ENCODE data around the gene ANXA6. TPM values are rescaled to one million over a fixed set of nuclear protein-coding genes. Genes with fewer than 3 reads are reported as not detected.

The ANXA6 gene
- total RNA-seq, 1 experiment from 2014 or later: 95.9 TPM

DNA sequence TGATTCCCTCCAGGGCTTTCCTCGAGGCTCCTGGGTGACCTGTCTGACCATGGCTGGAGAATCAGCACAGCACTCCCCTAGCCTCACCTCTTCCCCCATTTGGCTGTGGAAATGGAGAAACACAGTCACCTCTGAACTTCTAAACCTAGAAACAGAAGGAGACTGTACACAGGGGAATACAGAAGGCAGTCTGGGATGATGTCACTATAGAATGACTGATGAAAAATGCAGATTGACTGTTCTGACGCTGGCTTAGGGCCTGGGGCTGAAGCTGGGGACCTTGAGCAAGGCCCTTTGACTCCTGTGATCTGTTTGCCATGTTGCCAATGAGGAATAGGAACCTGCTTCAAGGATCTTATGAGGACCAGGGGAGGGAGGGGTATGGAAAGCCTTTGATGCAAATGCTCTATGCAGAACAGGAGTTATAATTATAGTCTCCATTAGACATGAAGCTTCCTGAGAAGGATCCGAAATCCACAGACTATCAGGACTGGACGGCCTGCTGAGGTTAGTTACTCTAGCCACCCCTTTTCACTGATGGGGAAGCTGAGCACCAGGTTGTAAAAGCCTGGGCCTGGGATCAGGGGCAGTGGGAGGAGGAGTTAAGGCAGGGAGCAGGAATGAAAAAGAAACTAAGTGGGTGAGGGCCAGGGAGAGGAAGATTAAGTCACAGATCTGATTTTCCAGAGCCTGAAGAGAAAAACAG lies 24.4 kb upstream of the ANXA6 start:
- BruUV-seq (replicated peaks): no TSS peak
- H3K4me3 ChIP-seq (ENCODE audit: low read depth, low read length, poor library complexity, severe bottlenecking): no peak overlapping the region
- ChIA-PET POLR2A (ENCODE audit: low non-redundant PET) (no interaction called here), CTCF (interaction anchor here (0.5 kb wide), 1 partner anchor 34 kb away, joined by 3 read pairs; no protein-coding TSS in a partner anchor)
- TF ChIP-seq EZH2 (IDR thresholded peaks at IDR 0.05; ENCODE audit: borderline replicate concordance, low read depth, low read length, poor library complexity, severe bottlenecking): no peak
- TF ChIP-seq, protein P1, sequence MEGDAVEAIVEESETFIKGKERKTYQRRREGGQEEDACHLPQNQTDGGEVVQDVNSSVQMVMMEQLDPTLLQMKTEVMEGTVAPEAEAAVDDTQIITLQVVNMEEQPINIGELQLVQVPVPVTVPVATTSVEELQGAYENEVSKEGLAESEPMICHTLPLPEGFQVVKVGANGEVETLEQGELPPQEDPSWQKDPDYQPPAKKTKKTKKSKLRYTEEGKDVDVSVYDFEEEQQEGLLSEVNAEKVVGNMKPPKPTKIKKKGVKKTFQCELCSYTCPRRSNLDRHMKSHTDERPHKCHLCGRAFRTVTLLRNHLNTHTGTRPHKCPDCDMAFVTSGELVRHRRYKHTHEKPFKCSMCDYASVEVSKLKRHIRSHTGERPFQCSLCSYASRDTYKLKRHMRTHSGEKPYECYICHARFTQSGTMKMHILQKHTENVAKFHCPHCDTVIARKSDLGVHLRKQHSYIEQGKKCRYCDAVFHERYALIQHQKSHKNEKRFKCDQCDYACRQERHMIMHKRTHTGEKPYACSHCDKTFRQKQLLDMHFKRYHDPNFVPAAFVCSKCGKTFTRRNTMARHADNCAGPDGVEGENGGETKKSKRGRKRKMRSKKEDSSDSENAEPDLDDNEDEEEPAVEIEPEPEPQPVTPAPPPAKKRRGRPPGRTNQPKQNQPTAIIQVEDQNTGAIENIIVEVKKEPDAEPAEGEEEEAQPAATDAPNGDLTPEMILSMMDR (conservative IDR thresholded peaks at IDR 0.05; ENCODE audit: low read depth, low read length): no peak
- H3K27ac ChIP-seq (ENCODE audit: low read depth, low read length, poor library complexity, severe bottlenecking): no peak overlapping the region
- no peak for DNase-seq (ENCODE audit: low spot score)
- no peaks in the 10 kb centered on the region for H3K9me3 ChIP-seq (ENCODE audit: low read depth, low read length, poor library complexity, severe bottlenecking)
- peaks cover 15% of the 10 kb centered on the region for H3K4me1 ChIP-seq (ENCODE audit: insufficient read depth, low read length, poor library complexity, severe bottlenecking)
- intact Hi-C loops (cut with micrococcal nuclease; ENCODE audit: unreplicated experiment): no loop called here
- no peaks in the 10 kb centered on the region for H3K27me3 ChIP-seq (replicated peaks; ENCODE audit: insufficient read depth, low read depth, low read length, poor library complexity)
- no peaks in the 10 kb centered on the region for H3K36me3 ChIP-seq (ENCODE audit: insufficient read depth, low read length, poor library complexity, severe bottlenecking)

- H3K4me1 ChIP-seq (ENCODE audit: insufficient read depth, low read length, poor library complexity, severe bottlenecking): peaks cover 15% of the 10 kb centered on the region
- intact Hi-C loops (cut with micrococcal nuclease; ENCODE audit: unreplicated experiment): no loop called here
- no peaks in the 10 kb centered on the region for H3K36me3 ChIP-seq (ENCODE audit: insufficient read depth, low read length, poor library complexity, severe bottlenecking)
- POLR2A ChIA-PET (ENCODE audit: low non-redundant PET): no interaction called here
- H3K27ac ChIP-seq (ENCODE audit: low read depth, low read length, poor library complexity, severe bottlenecking): no peak overlapping the region
- no peak for DNase-seq (ENCODE audit: low spot score)
- H3K9me3 ChIP-seq (ENCODE audit: low read depth, low read length, poor library complexity, severe bottlenecking): no peaks in the 10 kb centered on the region
- CTCF ChIA-PET: no interaction called here
- H3K27me3 ChIP-seq (replicated peaks; ENCODE audit: insufficient read depth, low read depth, low read length, poor library complexity): no peaks in the 10 kb centered on the region
- no TSS peak for BruUV-seq (replicated peaks)
- TF ChIP-seq, protein P1 (conservative IDR thresholded peaks at IDR 0.05; ENCODE audit: low read depth, low read length): no peak
- TF ChIP-seq EZH2 (IDR thresholded peaks at IDR 0.05; ENCODE audit: borderline replicate concordance, low read depth, low read length, poor library complexity, severe bottlenecking): no peak
- H3K4me3 ChIP-seq (ENCODE audit: low read depth, low read length, poor library complexity, severe bottlenecking): no peak overlapping the region
These were observed 22.7 kb upstream of the ANXA6 start for GRCh38 chr5:151180291-151180690.

DNA sequence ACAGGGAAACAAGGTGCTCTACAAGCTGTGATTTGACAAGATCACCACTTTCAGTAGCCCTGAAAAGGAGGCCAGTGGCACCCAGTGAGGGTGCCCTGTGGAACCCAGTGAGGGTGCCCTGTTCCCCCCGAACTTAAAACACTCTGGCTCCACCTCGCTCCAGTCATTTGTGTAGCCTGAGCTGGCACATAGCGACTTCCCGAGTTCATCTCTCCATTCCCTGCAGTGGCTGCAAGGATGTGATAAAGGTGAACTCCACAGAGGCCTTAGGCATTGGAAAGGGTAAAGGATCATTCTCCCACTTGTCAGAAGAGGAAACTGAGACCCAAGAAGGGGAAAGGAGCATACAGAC lies 21.9 kb upstream of the ANXA6 start:
- no TSS peak for BruUV-seq (replicated peaks)
- Histone ChIP-seq H3K27ac (ENCODE audit: low read depth, low read length, poor library complexity, severe bottlenecking) (no peak overlapping the region), H3K36me3 (ENCODE audit: insufficient read depth, low read length, poor library complexity, severe bottlenecking) (no peaks in the 10 kb centered on the region), H3K9me3 (ENCODE audit: low read depth, low read length, poor library complexity, severe bottlenecking) (no peaks in the 10 kb centered on the region), H3K27me3 (replicated peaks; ENCODE audit: insufficient read depth, low read depth, low read length, poor library complexity) (no peaks in the 10 kb centered on the region), H3K4me1 (ENCODE audit: insufficient read depth, low read length, poor library complexity, severe bottlenecking) (peaks cover 13% of the 10 kb centered on the region), H3K4me3 (ENCODE audit: low read depth, low read length, poor library complexity, severe bottlenecking) (no peak overlapping the region)
- ChIA-PET CTCF (no interaction called here), POLR2A (ENCODE audit: low non-redundant PET) (no interaction called here)
- TF ChIP-seq EZH2 (IDR thresholded peaks at IDR 0.05; ENCODE audit: borderline replicate concordance, low read depth, low read length, poor library complexity, severe bottlenecking): no peak
- TF ChIP-seq, protein P1 (conservative IDR thresholded peaks at IDR 0.05; ENCODE audit: low read depth, low read length): no peak
- DNase-seq (ENCODE audit: low spot score): no peak
- intact Hi-C loops (cut with micrococcal nuclease; ENCODE audit: unreplicated experiment): no loop called here

All from A673 (cell line).